Naive thymus-derived CD4-positive, alpha-beta T cell (primary cell): ENCODE data around the gene IPO9. TPM values are rescaled to one million over a fixed set of nuclear protein-coding genes. Genes with fewer than 3 reads are reported as not detected.
"Not testable (repeated sequence)": the region's sequence is repeated elsewhere in the genome, so short reads cannot be mapped to it uniquely, and the experiment has no call there.

ENCODE experiments used
- ATAC-seq: fragments of 150-1000 bp; cut with Tn5 transposase; 2 replicates; pipeline ENCODE4 v1.10.0; 2021; ENCODE audit warnings: mild to moderate bottlenecking, moderate library complexity
- CTCF ChIA-PET: fragments of 350-600 bp; sonication (Branson Sonifier 250); formaldehyde crosslinking; loops from one replicate; lab custom pipeline; 2021; ENCODE audit warnings: antibody characterized with exemption; lab: Charles Lee
- POLR2A ChIA-PET: fragments of 350-600 bp; sonication (Branson Sonifier 250); formaldehyde crosslinking; loops from one replicate; lab custom pipeline; 2021; ENCODE audit warnings: antibody characterized with exemption, inconsistent platforms; lab: Charles Lee
- DNase-seq, 9 donors: peaks; one replicate each; pipeline versions ENCODE4 v3.0.0 to v3.0.0-alpha.2; 2020 to 2022; ENCODE audit warnings: mixed read lengths in 1 of 9
- H3K27ac ChIP-seq: one replicate; pipeline ENCODE4 v1.7.0; 2013; ENCODE audit warnings: mild to moderate bottlenecking, low read depth, low read length, moderate library complexity
- H3K27me3 ChIP-seq, 2 donors: one replicate each; pipeline ENCODE4 v1.7.0; 2013; ENCODE audit warnings: low read length in 2 of 2, mild to moderate bottlenecking in 2 of 2, moderate library complexity in 2 of 2; ENCODE audit not compliant: control insufficient read depth in 2 of 2, insufficient read depth in 2 of 2
- H3K36me3 ChIP-seq, 3 experiments: 1 replicate in 2 of 3; 2 replicates in 1 of 3; pipeline ENCODE4 v1.7.0; 2013; ENCODE audit warnings: low read length in 3 of 3, mild to moderate bottlenecking in 3 of 3, moderate library complexity in 1 of 3; ENCODE audit not compliant: insufficient read depth in 3 of 3, control insufficient read depth in 2 of 3
- H3K4me1 ChIP-seq, 2 donors: one replicate each; pipeline ENCODE4 v1.7.0; 2013; ENCODE audit warnings: low read length in 2 of 2, mild to moderate bottlenecking in 2 of 2, moderate library complexity in 1 of 2; ENCODE audit not compliant: control insufficient read depth in 2 of 2, insufficient read depth in 2 of 2
- H3K4me3 ChIP-seq: 2 replicates; pipeline ENCODE4 v1.7.0; 2013; ENCODE audit warnings: mild to moderate bottlenecking, low read length
- H3K9me3 ChIP-seq, 3 experiments: 1 replicate in 2 of 3; 2 replicates in 1 of 3; pipeline ENCODE4 v1.7.0; 2013; ENCODE audit warnings: low read length in 3 of 3; ENCODE audit not compliant: control insufficient read depth in 2 of 3
- H3K27ac Mint-ChIP-seq, 9 donors: one replicate each; pipeline ENCODE4 v1.8.0; 2020 to 2022; ENCODE audit warnings: mixed read lengths in 9 of 9, mild to moderate bottlenecking in 8 of 9, moderate library complexity in 5 of 9, inconsistent platforms in 2 of 9
- H3K27me3 Mint-ChIP-seq, 5 donors: one replicate each; pipeline ENCODE4 v1.8.0; 2021 to 2022; ENCODE audit warnings: mixed read lengths in 5 of 5, mild to moderate bottlenecking in 1 of 5
- H3K36me3 Mint-ChIP-seq, 5 donors: one replicate each; pipeline ENCODE4 v1.8.0; 2020 to 2022; ENCODE audit warnings: mixed read lengths in 5 of 5, mild to moderate bottlenecking in 3 of 5, inconsistent platforms in 1 of 5
- H3K4me1 Mint-ChIP-seq, 7 donors: one replicate each; pipeline ENCODE4 v1.8.0; 2020 to 2022; ENCODE audit warnings: mixed read lengths in 7 of 7, mild to moderate bottlenecking in 3 of 7, inconsistent platforms in 1 of 7
- H3K4me3 Mint-ChIP-seq, 10 donors: one replicate each; pipeline ENCODE4 v1.8.0; 2020 to 2022; ENCODE audit warnings: mild to moderate bottlenecking in 10 of 10, mixed read lengths in 10 of 10, moderate library complexity in 6 of 10, inconsistent platforms in 2 of 10
- H3K9me3 Mint-ChIP-seq, 11 donors: one replicate each; pipeline ENCODE4 v1.8.0; 2020 to 2022; ENCODE audit warnings: mixed read lengths in 11 of 11, mild to moderate bottlenecking in 4 of 11, inconsistent platforms in 1 of 11, moderate library complexity in 1 of 11
- intact Hi-C, 2 donors: fragments of 100-400 bp; cut with micrococcal nuclease; formaldehyde crosslinking; loops; one replicate each; pipeline ENCODE4 v1.15.1; 2023
- polyA plus RNA-seq, 2 donors: library from polyadenylated mRNA; unstranded; fragments of 300-500 nt; fragmentation: Illumina TruSeq; gene quantifications; one replicate each; pipeline ENCODE4 v1.2.3, GENCODE V29; 2021
- total RNA-seq, 6 experiments: library from RNA in 5 of 6; stranded (reverse) in 5 of 6; gene quantifications; 1 replicate in 5 of 6; 2 replicates in 1 of 6; pipeline ENCODE4 v1.2.3 and lab custom pipeline; 2021 to 2026

IPO9 gene
- total and polyA plus RNA-seq, 7 experiments from 2014 or later: 20.8 to 55.3 (median 29.8) TPM

GRCh38 chr1:201896951-201897391 is 68.0 kb downstream of the IPO9 start:
- Histone ChIP-seq H3K36me3 (no peaks in the 10 kb centered on the region), H3K9me3 (no peaks in the 10 kb centered on the region), H3K4me3 (no peak overlapping the region), H3K27me3 (no peaks in the 10 kb centered on the region), H3K27ac (no peak overlapping the region), H3K4me1 (peaks cover 0 to 8% of the 10 kb centered on the region in 2 donors)
- CTCF ChIA-PET: interaction anchor here (1.7 to 2.2 kb wide), 4 partner anchors 10 to 238 kb away, joined by 4 to 21 read pairs (median 8); partner anchors contain the start of gene TIMM17A
- Mint-ChIP-seq H3K36me3 (no peaks in the 10 kb centered on the region), H3K27ac (peak overlapping the region in 1 of 9 donors; percentile 62), H3K4me1 (peaks cover 0 to 16% (median 6%) of the 10 kb centered on the region in 7 donors), H3K27me3 (peaks cover 10 to 26% (median 17%) of the 10 kb centered on the region in 5 donors), H3K4me3 (no peak overlapping the region), H3K9me3 (peaks cover 0 to 4% (median 0%) of the 10 kb centered on the region in 11 donors)
- POLR2A ChIA-PET: no interaction called here
- ATAC-seq: no peak
- DNase-seq: no peak
- intact Hi-C loops: loop anchor here (1.0 to 2.0 kb wide), 5 partner anchors 18 to 238 kb away; partner anchors contain the start of gene TIMM17A (in 1 of the 2)

- Histone ChIP-seq H3K9me3 (no peaks in the 10 kb centered on the region), H3K27ac (no peak overlapping the region), H3K36me3 (no peaks in the 10 kb centered on the region), H3K27me3 (no peaks in the 10 kb centered on the region), H3K4me3 (no peak overlapping the region), H3K4me1 (peaks cover 0 to 8% of the 10 kb centered on the region in 2 donors)
- Mint-ChIP-seq H3K9me3 (peaks cover 0 to 1% (median 0%) of the 10 kb centered on the region in 11 donors), H3K36me3 (no peaks in the 10 kb centered on the region), H3K4me3 (no peak overlapping the region), H3K27ac (peak overlapping the region in 1 of 9 donors; percentile 27), H3K27me3 (peaks cover 5 to 16% (median 9%) of the 10 kb centered on the region in 5 donors), H3K4me1 (peaks cover 0 to 16% (median 6%) of the 10 kb centered on the region in 7 donors)
- ATAC-seq (no peak), DNase-seq (no peak)
- POLR2A ChIA-PET: no interaction called here
- CTCF ChIA-PET: interaction anchor here (1.3 kb wide), 1 partner anchor 74 kb away, joined by 4 read pairs; no protein-coding TSS in a partner anchor
- intact Hi-C loops: no loop called here
Measured at GRCh38 chr1:201898240-201898894, 69.4 kb downstream of the IPO9 start.

- H3K27ac ChIP-seq: no peak overlapping the region
- H3K4me1 ChIP-seq: peaks cover 0 to 8% of the 10 kb centered on the region in 2 donors
- intact Hi-C loops: no loop called here
- no peak overlapping the region for H3K4me3 ChIP-seq
- no peaks in the 10 kb centered on the region for H3K36me3 ChIP-seq
- Mint-ChIP-seq H3K36me3 (no peaks in the 10 kb centered on the region), H3K27ac (peak overlapping the region in 1 of 9 donors; percentile 27), H3K4me1 (peaks cover 0 to 16% (median 6%) of the 10 kb centered on the region in 7 donors), H3K4me3 (no peak overlapping the region), H3K27me3 (peaks cover 2 to 10% (median 5%) of the 10 kb centered on the region in 5 donors), H3K9me3 (no peaks in the 10 kb centered on the region)
- no peaks in the 10 kb centered on the region for H3K27me3 ChIP-seq
- H3K9me3 ChIP-seq: no peaks in the 10 kb centered on the region
- ATAC-seq (no peak), DNase-seq (no peak)
- POLR2A ChIA-PET: interaction anchor here (0.5 kb wide), 1 partner anchor 1354 kb away, joined by 4 read pairs; no protein-coding TSS in a partner anchor
- CTCF ChIA-PET: interaction anchor here (1.3 kb wide), 1 partner anchor 73 kb away, joined by 4 read pairs; no protein-coding TSS in a partner anchor
Measured at GRCh38 chr1:201898992-201899391, 70.0 kb downstream of the IPO9 start.

GRCh38 chr1:201899683-201900429 is 70.9 kb downstream of the IPO9 start:
- Histone ChIP-seq H3K9me3 (no peaks in the 10 kb centered on the region), H3K27me3 (no peaks in the 10 kb centered on the region), H3K4me3 (no peak overlapping the region), H3K27ac (no peak overlapping the region), H3K36me3 (no peaks in the 10 kb centered on the region), H3K4me1 (peaks cover 0 to 8% of the 10 kb centered on the region in 2 donors)
- DNase-seq: no peak
- POLR2A ChIA-PET: no interaction called here
- Mint-ChIP-seq H3K9me3 (no peaks in the 10 kb centered on the region), H3K4me1 (peaks cover 0 to 13% (median 6%) of the 10 kb centered on the region in 7 donors), H3K4me3 (no peak overlapping the region), H3K27ac (no peak overlapping the region), H3K27me3 (peaks cover 0 to 8% (median 5%) of the 10 kb centered on the region in 5 donors), H3K36me3 (no peaks in the 10 kb centered on the region)
- CTCF ChIA-PET: no interaction called here
- no peak for ATAC-seq
- intact Hi-C loops: no loop called here

GRCh38 chr1:201900476-201900875 is 71.5 kb downstream of the IPO9 start:
- Histone ChIP-seq H3K9me3 (no peaks in the 10 kb centered on the region), H3K36me3 (no peaks in the 10 kb centered on the region), H3K4me3 (no peak overlapping the region), H3K4me1 (peaks cover 0 to 8% of the 10 kb centered on the region in 2 donors), H3K27me3 (no peaks in the 10 kb centered on the region), H3K27ac (no peak overlapping the region)
- ChIA-PET POLR2A (interaction anchor here (0.7 kb wide), 1 partner anchor 418 kb away, joined by 3 read pairs; no protein-coding TSS in a partner anchor), CTCF (no interaction called here)
- H3K9me3 Mint-ChIP-seq: no peaks in the 10 kb centered on the region
- no peak for DNase-seq
- no peaks in the 10 kb centered on the region for H3K36me3 Mint-ChIP-seq
- peaks cover 0 to 16% (median 6%) of the 10 kb centered on the region in 7 donors for H3K4me1 Mint-ChIP-seq
- no peak for ATAC-seq
- peak overlapping the region in 1 of 9 donors; percentile 20 for H3K27ac Mint-ChIP-seq
- no peak overlapping the region for H3K4me3 Mint-ChIP-seq
- intact Hi-C loops: no loop called here
- H3K27me3 Mint-ChIP-seq: peaks cover 0 to 8% (median 5%) of the 10 kb centered on the region in 5 donors

- H3K4me3 Mint-ChIP-seq, H3K27me3 Mint-ChIP-seq, H3K27ac ChIP-seq, H3K36me3 ChIP-seq, H3K9me3 ChIP-seq, H3K9me3 Mint-ChIP-seq, ATAC-seq, CTCF ChIA-PET, H3K36me3 Mint-ChIP-seq, DNase-seq, H3K4me1 ChIP-seq, H3K27me3 ChIP-seq, intact Hi-C loops, H3K27ac Mint-ChIP-seq, H3K4me3 ChIP-seq: not testable (repeated sequence)
- POLR2A ChIA-PET: interaction anchor here (0.7 kb wide), 1 partner anchor 418 kb away, joined by 3 read pairs; no protein-coding TSS in a partner anchor
- H3K4me1 Mint-ChIP-seq: peaks cover 0 to 13% (median 2%) of the 10 kb centered on the region in 7 donors
Measured at GRCh38 chr1:201901036-201901435, 72.1 kb downstream of the IPO9 start.
